Measurements from ENCODE around the gene CHML.

Gene CHML

DNA sequence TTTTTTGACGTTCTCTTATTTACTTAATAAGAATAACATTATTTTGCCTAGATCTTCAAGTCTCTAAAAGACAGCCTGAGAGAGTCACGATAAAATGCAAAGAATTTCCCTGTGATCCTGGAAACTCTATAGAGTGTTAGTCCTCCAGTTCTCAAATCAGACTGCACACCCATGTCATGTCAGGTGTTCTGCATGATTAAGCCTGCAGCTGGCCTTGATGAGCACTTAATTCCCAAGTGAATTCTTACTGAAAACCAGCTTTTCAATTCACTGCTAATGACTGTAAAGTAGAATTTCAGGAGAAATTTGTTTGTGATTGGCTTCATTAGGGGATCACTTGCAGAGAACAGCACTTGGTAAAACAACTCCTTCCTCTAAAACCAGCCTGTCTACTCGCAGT, 41.9 kb downstream of the CHML start:
- no peak overlapping the region for H3K27ac Mint-ChIP-seq
- ATAC-seq: no peak
- H3K4me1 Mint-ChIP-seq: peaks cover 16% of the 10 kb centered on the region
- no peak overlapping the region for H3K4me3 Mint-ChIP-seq
- no peaks in the 10 kb centered on the region for H3K9me3 Mint-ChIP-seq
- no peaks in the 10 kb centered on the region for H3K27me3 Mint-ChIP-seq
- peaks cover 18% of the 10 kb centered on the region for H3K36me3 Mint-ChIP-seq (ENCODE audit: low read depth)
- no peak for DNase-seq

DNA sequence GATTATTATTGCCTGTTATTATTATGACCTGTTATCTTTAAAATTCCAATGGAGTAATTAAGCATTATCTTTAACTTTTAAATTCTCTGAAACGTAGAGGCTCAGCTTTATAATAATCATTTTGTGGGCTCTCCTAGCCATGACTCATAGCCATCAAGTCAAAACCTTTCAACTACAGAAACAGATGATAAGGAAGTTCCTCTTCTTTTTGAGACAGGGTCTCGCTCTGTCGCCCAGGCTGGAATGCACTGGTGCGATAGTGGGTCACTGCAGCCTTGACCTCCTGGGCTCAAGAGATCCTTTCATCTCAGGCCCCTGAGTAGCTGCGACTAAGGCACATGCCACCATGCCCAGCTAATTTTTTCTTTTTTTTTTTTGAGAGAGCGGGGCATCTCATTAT, 43.5 kb downstream of the CHML start:
- DNase-seq (no peak), ATAC-seq (no peak)
- no peaks in the 10 kb centered on the region for H3K9me3 Mint-ChIP-seq
- H3K4me3 Mint-ChIP-seq: no peak overlapping the region
- H3K27me3 Mint-ChIP-seq: no peaks in the 10 kb centered on the region
- H3K36me3 Mint-ChIP-seq (ENCODE audit: low read depth): peaks cover 12% of the 10 kb centered on the region
- H3K4me1 Mint-ChIP-seq: peaks cover 30% of the 10 kb centered on the region
- H3K27ac Mint-ChIP-seq: peak overlapping the region; percentile 46

DNA sequence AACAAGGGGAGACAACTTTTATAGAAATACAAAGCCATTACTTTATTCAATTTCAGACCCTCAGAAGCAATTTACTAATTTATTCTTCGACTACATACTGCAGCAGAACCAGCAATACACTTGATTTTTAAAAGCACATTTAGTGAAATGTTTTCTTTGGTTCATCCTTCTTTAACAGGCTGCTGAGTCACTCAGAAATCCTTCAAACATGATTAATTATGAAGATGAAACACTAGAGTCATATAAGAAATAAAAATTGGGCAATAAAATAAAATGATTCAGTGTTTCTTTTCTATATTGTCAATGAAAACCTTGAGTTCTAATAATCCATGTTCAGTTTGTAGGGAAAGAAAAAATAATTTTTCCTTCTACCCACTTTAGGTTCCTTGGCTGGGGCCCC, 47.0 kb downstream of the CHML start:
- ATAC-seq (no peak), DNase-seq (no peak)
- Mint-ChIP-seq H3K4me1 (peaks cover 29% of the 10 kb centered on the region), H3K27me3 (no peaks in the 10 kb centered on the region), H3K36me3 (ENCODE audit: low read depth) (peaks cover 10% of the 10 kb centered on the region), H3K4me3 (no peak overlapping the region), H3K27ac (peak overlapping the region; percentile 74), H3K9me3 (no peaks in the 10 kb centered on the region)

DNA sequence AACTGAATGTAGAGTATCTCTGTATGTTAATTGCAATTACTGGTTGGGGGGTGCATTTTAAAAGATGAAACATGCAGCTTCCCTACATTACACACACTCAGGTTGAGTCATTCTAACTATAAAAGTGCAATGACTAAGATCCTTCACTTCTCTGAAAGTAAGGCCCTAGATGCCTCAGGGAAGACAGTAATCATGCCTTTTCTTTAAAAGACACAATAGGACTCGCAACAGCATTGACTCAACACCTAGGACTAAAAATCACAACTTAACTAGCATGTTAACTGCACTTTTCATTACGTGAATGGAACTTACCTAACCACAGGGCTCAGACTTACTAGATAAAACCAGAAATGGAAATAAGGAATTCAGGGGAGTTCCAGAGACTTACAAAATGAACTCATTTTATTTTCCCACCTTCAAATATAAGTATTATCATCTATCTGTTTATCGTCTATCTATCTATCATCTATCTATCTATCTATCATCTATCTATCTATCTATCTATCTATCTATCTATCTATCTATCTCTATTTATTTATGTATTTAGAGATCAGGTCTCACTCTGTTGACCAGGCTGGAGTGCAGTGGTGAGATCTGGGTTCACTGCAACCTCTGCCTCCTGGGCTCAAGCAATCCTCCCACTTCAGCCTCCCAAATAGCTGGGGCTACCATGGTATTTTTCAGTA, 47.8 kb downstream of the CHML start:
- peak overlapping the region; percentile 74 for H3K27ac Mint-ChIP-seq

DNA sequence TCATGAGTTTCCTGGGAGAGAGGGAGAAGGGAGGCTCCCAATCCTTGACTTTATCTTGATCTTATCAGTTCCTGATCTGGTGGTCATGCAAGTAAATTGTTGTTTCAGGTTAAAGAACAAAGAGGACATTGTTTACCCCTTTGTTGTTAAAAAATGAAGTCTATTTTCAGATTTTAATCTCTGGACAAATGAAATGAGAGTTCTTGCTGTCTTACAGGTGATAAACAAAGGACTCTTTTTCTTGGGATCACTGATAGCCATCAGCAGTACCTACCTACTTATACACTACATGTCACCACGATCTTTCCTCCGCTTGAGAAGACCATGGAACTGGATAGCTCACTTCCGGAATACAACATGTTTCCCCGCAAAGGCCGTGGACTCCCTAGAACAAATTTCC, 48.4 kb downstream of the CHML start:
- no peaks in the 10 kb centered on the region for H3K9me3 Mint-ChIP-seq
- H3K27ac Mint-ChIP-seq: peak overlapping the region; percentile 74

More for the DNA sequence above, 47.8 kb downstream of the CHML start:
- no peak overlapping the region for H3K4me3 Mint-ChIP-seq
- no peaks in the 10 kb centered on the region for H3K9me3 Mint-ChIP-seq
- H3K36me3 Mint-ChIP-seq (ENCODE audit: low read depth): peaks cover 8% of the 10 kb centered on the region
- ATAC-seq: peak; percentile 99
- DNase-seq: no peak
- H3K4me1 Mint-ChIP-seq: peaks cover 27% of the 10 kb centered on the region
- no peaks in the 10 kb centered on the region for H3K27me3 Mint-ChIP-seq

DNA sequence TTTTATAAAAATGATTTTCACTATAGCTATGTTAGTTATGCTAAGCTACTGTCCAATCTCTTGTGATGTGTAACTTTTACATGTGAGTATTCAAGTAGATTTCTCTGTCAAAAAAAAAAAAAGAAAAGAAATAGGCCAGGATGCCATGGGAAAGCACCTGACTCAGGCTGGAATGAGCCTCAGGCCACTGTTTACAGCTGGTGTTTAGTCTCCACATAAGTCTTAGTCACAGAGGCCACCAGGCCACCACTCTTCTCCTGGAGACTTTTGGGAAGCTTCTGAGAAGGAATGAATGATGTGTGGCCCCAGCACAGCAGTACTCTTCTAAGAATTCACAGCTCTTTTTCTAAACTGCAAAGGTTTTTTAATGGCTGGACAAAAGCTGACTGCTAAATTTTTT, 48.9 kb downstream of the CHML start:
- Mint-ChIP-seq H3K27me3 (no peaks in the 10 kb centered on the region), H3K9me3 (no peaks in the 10 kb centered on the region), H3K4me1 (peaks cover 26% of the 10 kb centered on the region), H3K27ac (peak overlapping the region; percentile 74), H3K36me3 (ENCODE audit: low read depth) (peaks cover 8% of the 10 kb centered on the region), H3K4me3 (no peak overlapping the region)
- ATAC-seq (no peak), DNase-seq (no peak)

More for the DNA sequence above, 48.4 kb downstream of the CHML start:
- H3K4me1 Mint-ChIP-seq: peaks cover 27% of the 10 kb centered on the region
- H3K27me3 Mint-ChIP-seq: no peaks in the 10 kb centered on the region
- H3K4me3 Mint-ChIP-seq: no peak overlapping the region
- peaks cover 8% of the 10 kb centered on the region for H3K36me3 Mint-ChIP-seq (ENCODE audit: low read depth)
- no peak for ATAC-seq
- no peak for DNase-seq

DNA sequence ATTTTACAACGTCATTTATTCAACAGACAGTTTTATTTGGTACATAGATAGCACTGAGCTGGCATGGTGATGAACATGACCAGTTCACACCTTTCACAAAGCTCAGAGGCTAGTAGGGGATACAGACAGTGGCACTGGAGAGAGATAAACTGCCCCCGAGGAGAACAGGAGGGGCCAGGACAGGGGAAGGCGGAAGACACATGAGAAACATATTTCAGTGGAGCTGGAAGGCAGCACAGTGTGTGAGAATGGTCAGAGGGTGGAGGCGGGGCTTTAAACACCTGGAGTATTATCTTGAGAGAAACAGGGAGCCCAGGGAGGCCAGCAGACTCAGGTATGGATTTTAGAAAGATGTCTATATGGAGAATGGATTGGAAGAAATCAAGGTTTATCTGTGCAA, 49.5 kb downstream of the CHML start:
- Mint-ChIP-seq H3K4me1 (peaks cover 25% of the 10 kb centered on the region), H3K4me3 (no peak overlapping the region)

More for the DNA sequence above, 49.5 kb downstream of the CHML start:
- DNase-seq (no peak), ATAC-seq (no peak)
- Mint-ChIP-seq H3K27me3 (no peaks in the 10 kb centered on the region), H3K9me3 (no peaks in the 10 kb centered on the region), H3K27ac (peak overlapping the region; percentile 4), H3K36me3 (ENCODE audit: low read depth) (peaks cover 8% of the 10 kb centered on the region)
